ENCODE results near the gene PERM1.
"Not testable (repeated sequence)": the region's sequence is repeated elsewhere in the genome, so short reads cannot be mapped to it uniquely, and the experiment has no call there.

Gene PERM1

DNA sequence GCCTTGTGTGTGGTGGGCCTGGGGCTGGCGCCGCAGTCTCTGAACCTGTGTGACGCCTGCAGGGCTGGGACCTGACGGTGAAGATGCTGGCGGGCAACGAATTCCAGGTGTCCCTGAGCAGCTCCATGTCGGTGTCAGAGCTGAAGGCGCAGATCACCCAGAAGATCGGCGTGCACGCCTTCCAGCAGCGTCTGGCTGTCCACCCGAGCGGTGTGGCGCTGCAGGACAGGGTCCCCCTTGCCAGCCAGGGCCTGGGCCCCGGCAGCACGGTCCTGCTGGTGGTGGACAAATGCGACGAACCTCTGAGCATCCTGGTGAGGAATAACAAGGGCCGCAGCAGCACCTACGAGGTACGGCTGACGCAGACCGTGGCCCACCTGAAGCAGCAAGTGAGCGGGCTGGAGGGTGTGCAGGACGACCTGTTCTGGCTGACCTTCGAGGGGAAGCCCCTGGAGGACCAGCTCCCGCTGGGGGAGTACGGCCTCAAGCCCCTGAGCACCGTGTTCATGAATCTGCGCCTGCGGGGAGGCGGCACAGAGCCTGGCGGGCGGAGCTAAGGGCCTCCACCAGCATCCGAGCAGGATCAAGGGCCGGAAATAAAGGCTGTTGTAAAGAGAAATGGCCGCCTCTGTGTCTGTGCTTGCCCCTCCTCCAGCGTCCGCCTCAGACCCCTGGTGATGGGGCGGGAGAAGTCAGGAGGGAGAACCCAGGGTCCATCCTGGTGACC, 32.2 kb upstream of the PERM1 start:
- peak overlapping the region; percentile 72 for H3K4me3 ChIP-seq (ENCODE audit: low read length)
- H3K4me1 ChIP-seq (ENCODE audit: control insufficient read depth, low read length): peaks cover 22% of the 10 kb centered on the region
- H3K79me2 ChIP-seq (ENCODE audit: control insufficient read depth, low read length): no peaks in the 10 kb centered on the region
- TF ChIP-seq EZH2phosphoT487 (IDR thresholded peaks at IDR 0.05; ENCODE audit: borderline replicate concordance, low read length): no peak
- TF ChIP-seq CTCF (IDR thresholded peaks at IDR 0.05; ENCODE audit: low read depth, low read length, poor library complexity, severe bottlenecking): no peak
- no peaks in the 10 kb centered on the region for H3K36me3 ChIP-seq (ENCODE audit: control insufficient read depth, low read length)
- no peaks in the 10 kb centered on the region for H3F3A ChIP-seq (ENCODE audit: control insufficient read depth, insufficient read depth)
- H3K9me3 ChIP-seq (ENCODE audit: control insufficient read depth, insufficient read depth, low read length): no peaks in the 10 kb centered on the region
- no peaks in the 10 kb centered on the region for H4K20me1 ChIP-seq (ENCODE audit: control insufficient read depth, insufficient read depth, low read depth, low read length)
- H3K4me2 ChIP-seq (ENCODE audit: low read length): peak overlapping the region; percentile 79
- no peaks in the 10 kb centered on the region for H3K27me3 ChIP-seq (ENCODE audit: control insufficient read depth, low read length)
- H3K9me2 ChIP-seq (replicated peaks; ENCODE audit: control insufficient read depth, low read length): no peaks in the 10 kb centered on the region
- H3K27ac ChIP-seq (ENCODE audit: low read depth, low read length): no peak overlapping the region

- Histone ChIP-seq H3K4me1 (ENCODE audit: control insufficient read depth, low read length) (peaks cover 22% of the 10 kb centered on the region), H3F3A (ENCODE audit: control insufficient read depth, insufficient read depth) (no peaks in the 10 kb centered on the region), H3K27ac (ENCODE audit: low read depth, low read length) (no peak within 1 kb of the TSS), H3K9me3 (ENCODE audit: control insufficient read depth, insufficient read depth, low read length) (no peaks in the 10 kb centered on the region), H3K27me3 (ENCODE audit: control insufficient read depth, low read length) (no peaks in the 10 kb centered on the region), H3K79me2 (ENCODE audit: control insufficient read depth, low read length) (no peaks in the 10 kb centered on the region), H3K4me2 (ENCODE audit: low read length) (peak within 1 kb of the TSS; percentile 79), H3K9me2 (replicated peaks; ENCODE audit: control insufficient read depth, low read length) (no peaks in the 10 kb centered on the region), H3K36me3 (ENCODE audit: control insufficient read depth, low read length) (no peaks in the 10 kb centered on the region), H3K4me3 (ENCODE audit: low read length) (peak within 1 kb of the TSS; percentile 72), H4K20me1 (ENCODE audit: control insufficient read depth, insufficient read depth, low read depth, low read length) (no peaks in the 10 kb centered on the region)
- no peak for TF ChIP-seq CTCF (IDR thresholded peaks at IDR 0.05; ENCODE audit: low read depth, low read length, poor library complexity, severe bottlenecking)
- no peak for TF ChIP-seq EZH2phosphoT487 (IDR thresholded peaks at IDR 0.05; ENCODE audit: borderline replicate concordance, low read length)
These were observed 31.4 kb upstream of the PERM1 start, which contains the start of gene ISG15 for GRCh38 chr1:1013105-1013921. ISG15 (plus strand) TSS chr1:1013497; CDS start chr1:1013574, 77 bp downstream.

GRCh38 chr1:1012736-1013104, 30.8 kb upstream of the PERM1 start:
- H3K36me3 ChIP-seq (ENCODE audit: control insufficient read depth, low read length); H3K9me2 ChIP-seq (replicated peaks; ENCODE audit: control insufficient read depth, low read length); H3K9me3 ChIP-seq (ENCODE audit: control insufficient read depth, insufficient read depth, low read length); H4K20me1 ChIP-seq (ENCODE audit: control insufficient read depth, insufficient read depth, low read depth, low read length); H3K27me3 ChIP-seq (ENCODE audit: control insufficient read depth, low read length); H3F3A ChIP-seq (ENCODE audit: control insufficient read depth, insufficient read depth); H3K79me2 ChIP-seq (ENCODE audit: control insufficient read depth, low read length); H3K27ac ChIP-seq (ENCODE audit: low read depth, low read length): not testable (repeated sequence)
- Histone ChIP-seq H3K4me2 (ENCODE audit: low read length) (peak overlapping the region; percentile 79), H3K4me1 (ENCODE audit: control insufficient read depth, low read length) (peaks cover 22% of the 10 kb centered on the region), H3K4me3 (ENCODE audit: low read length) (peak overlapping the region; percentile 72)

- H3K4me2 ChIP-seq (ENCODE audit: low read length): no peak overlapping the region
- H3K4me1 ChIP-seq (ENCODE audit: control insufficient read depth, low read length): peaks cover 22% of the 10 kb centered on the region
- no peaks in the 10 kb centered on the region for H3K79me2 ChIP-seq (ENCODE audit: control insufficient read depth, low read length)
- no peak overlapping the region for H3K27ac ChIP-seq (ENCODE audit: low read depth, low read length)
- H4K20me1 ChIP-seq (ENCODE audit: control insufficient read depth, insufficient read depth, low read depth, low read length): no peaks in the 10 kb centered on the region
- no peaks in the 10 kb centered on the region for H3K9me3 ChIP-seq (ENCODE audit: control insufficient read depth, insufficient read depth, low read length)
- no peak overlapping the region for H3K4me3 ChIP-seq (ENCODE audit: low read length)
- TF ChIP-seq EZH2phosphoT487 (IDR thresholded peaks at IDR 0.05; ENCODE audit: borderline replicate concordance, low read length) (no peak), CTCF (IDR thresholded peaks at IDR 0.05; ENCODE audit: low read depth, low read length, poor library complexity, severe bottlenecking) (no peak)
- no peaks in the 10 kb centered on the region for H3K9me2 ChIP-seq (replicated peaks; ENCODE audit: control insufficient read depth, low read length)
- no peaks in the 10 kb centered on the region for H3K27me3 ChIP-seq (ENCODE audit: control insufficient read depth, low read length)
- H3K36me3 ChIP-seq (ENCODE audit: control insufficient read depth, low read length): no peaks in the 10 kb centered on the region
- no peaks in the 10 kb centered on the region for H3F3A ChIP-seq (ENCODE audit: control insufficient read depth, insufficient read depth)
These were observed 29.6 kb upstream of the PERM1 start for GRCh38 chr1:1011396-1011949.

DNA sequence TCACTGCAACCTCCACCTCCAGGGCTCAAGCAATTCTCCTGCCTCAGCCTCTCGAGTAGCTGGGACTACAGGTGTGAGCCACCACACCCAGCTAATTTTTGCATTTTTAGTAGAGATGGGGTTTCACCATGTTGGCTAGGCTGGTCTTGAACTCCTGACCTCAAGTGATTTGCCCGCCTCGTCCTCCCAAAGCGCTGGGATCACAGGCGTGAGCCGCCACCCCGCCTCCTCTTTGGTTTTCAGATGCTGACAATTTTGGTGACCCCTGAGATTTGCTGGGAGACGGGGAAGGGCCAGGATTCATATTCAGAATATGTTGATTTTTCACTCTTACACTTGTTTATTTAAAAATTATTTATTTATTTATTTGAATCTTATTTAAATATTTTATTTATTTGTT, 28.2 kb upstream of the PERM1 start:
- H3K4me1 ChIP-seq (ENCODE audit: control insufficient read depth, low read length): peaks cover 22% of the 10 kb centered on the region
- not testable (repeated sequence) for H3K27ac ChIP-seq (ENCODE audit: low read depth, low read length); H3K9me2 ChIP-seq (replicated peaks; ENCODE audit: control insufficient read depth, low read length); H3F3A ChIP-seq (ENCODE audit: control insufficient read depth, insufficient read depth); H3K79me2 ChIP-seq (ENCODE audit: control insufficient read depth, low read length); H3K27me3 ChIP-seq (ENCODE audit: control insufficient read depth, low read length); H4K20me1 ChIP-seq (ENCODE audit: control insufficient read depth, insufficient read depth, low read depth, low read length); H3K4me2 ChIP-seq (ENCODE audit: low read length); H3K9me3 ChIP-seq (ENCODE audit: control insufficient read depth, insufficient read depth, low read length); H3K4me3 ChIP-seq (ENCODE audit: low read length); H3K36me3 ChIP-seq (ENCODE audit: control insufficient read depth, low read length)

Data from DOHH2 (cell line).